Lower leg skin (tissue), 4 donors: ENCODE data around the gene LAIR1. TPM values are rescaled to one million over a fixed set of nuclear protein-coding genes. Genes with fewer than 3 reads are reported as not detected.
"Not testable (repeated sequence)": the region's sequence is repeated elsewhere in the genome, so short reads cannot be mapped to it uniquely, and the experiment has no call there.

Experiments
- DNase-seq, 2 donors: peaks; one replicate each; pipeline ENCODE4 v3.0.0-alpha.2; 2019; ENCODE audit warnings: low spot score in 2 of 2
- H3K4me3 ChIP-seq: fragments of 200-600 bp; sonication (generic); 2 replicates; pipeline ENCODE4 v1.5.1; 2017; ENCODE audit warnings: mild to moderate bottlenecking, low read depth; ENCODE audit not compliant: poor library complexity, severe bottlenecking
- POLR2A ChIP-seq, 2 donors: fragments of 450-650 bp; IDR thresholded peaks; one replicate each; pipeline ENCODE4 v1.6.1; 2016 to 2017; ENCODE audit warnings: antibody characterized with exemption in 2 of 2, mild to moderate bottlenecking in 1 of 2, moderate library complexity in 1 of 2
- WGBS, 2 donors: methylation state at CpG; one replicate each; pipeline ENCODE4 v1.1.5; 2018; 5-methylcytosine and 5-hydroxymethylcytosine counted together
- intact Hi-C: fragments of 100-400 bp; cut with DNase I; formaldehyde crosslinking; loops from one replicate; pipeline ENCODE4 v1.15.0; 2023; ENCODE audit warnings: low total_unique reads
- total RNA-seq, 4 donors: library from RNA; depleted of rRNA; stranded (reverse); fragments of >200 nt; gene quantifications; one replicate each; pipeline ENCODE4 v1.1.0, GENCODE V29; 2016
- TF ChIP-seq, protein P1 (sequence below), 3 donors: fragments of 450-650 bp; IDR thresholded peaks; one replicate each; pipeline ENCODE4 v1.5.1; 2016; ENCODE audit warnings: antibody characterized with exemption in 3 of 3, mild to moderate bottlenecking in 3 of 3, moderate library complexity in 2 of 3

Gene LAIR1
- total RNA-seq, 4 donors from 2014 or later, result 0.19 to 4.2 (median 2.0) TPM

DNA sequence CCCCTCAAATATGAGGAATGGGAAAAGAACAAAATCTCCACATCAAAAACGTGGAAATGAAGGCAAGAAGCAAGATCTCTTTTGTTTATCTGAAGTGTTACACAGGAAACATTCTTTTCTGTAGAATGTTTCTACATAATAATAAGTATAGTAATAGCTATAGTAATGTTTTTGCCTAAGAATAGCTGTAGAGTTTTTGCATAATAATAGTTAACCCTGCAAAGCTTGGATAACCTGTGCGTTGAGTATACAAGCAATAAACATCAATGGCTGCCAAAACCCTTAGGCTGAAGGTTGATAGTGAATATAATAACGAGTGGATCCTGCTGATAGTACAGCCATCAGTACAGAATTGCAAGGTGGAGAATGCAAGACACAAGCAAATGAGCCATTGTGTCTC lies 40.7 kb downstream of the LAIR1 start:
- intact Hi-C loops, result no loop called here
- no peak for DNase-seq
- no peak for TF ChIP-seq POLR2A (IDR thresholded peaks at IDR 0.05)
- TF ChIP-seq, protein P1, sequence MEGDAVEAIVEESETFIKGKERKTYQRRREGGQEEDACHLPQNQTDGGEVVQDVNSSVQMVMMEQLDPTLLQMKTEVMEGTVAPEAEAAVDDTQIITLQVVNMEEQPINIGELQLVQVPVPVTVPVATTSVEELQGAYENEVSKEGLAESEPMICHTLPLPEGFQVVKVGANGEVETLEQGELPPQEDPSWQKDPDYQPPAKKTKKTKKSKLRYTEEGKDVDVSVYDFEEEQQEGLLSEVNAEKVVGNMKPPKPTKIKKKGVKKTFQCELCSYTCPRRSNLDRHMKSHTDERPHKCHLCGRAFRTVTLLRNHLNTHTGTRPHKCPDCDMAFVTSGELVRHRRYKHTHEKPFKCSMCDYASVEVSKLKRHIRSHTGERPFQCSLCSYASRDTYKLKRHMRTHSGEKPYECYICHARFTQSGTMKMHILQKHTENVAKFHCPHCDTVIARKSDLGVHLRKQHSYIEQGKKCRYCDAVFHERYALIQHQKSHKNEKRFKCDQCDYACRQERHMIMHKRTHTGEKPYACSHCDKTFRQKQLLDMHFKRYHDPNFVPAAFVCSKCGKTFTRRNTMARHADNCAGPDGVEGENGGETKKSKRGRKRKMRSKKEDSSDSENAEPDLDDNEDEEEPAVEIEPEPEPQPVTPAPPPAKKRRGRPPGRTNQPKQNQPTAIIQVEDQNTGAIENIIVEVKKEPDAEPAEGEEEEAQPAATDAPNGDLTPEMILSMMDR (IDR thresholded peaks at IDR 0.05), result no peak
- no peak overlapping the region for H3K4me3 ChIP-seq
- 17 to 27% methylated on average over 3 of the region's 3 CpGs for WGBS, 2 donors

DNA sequence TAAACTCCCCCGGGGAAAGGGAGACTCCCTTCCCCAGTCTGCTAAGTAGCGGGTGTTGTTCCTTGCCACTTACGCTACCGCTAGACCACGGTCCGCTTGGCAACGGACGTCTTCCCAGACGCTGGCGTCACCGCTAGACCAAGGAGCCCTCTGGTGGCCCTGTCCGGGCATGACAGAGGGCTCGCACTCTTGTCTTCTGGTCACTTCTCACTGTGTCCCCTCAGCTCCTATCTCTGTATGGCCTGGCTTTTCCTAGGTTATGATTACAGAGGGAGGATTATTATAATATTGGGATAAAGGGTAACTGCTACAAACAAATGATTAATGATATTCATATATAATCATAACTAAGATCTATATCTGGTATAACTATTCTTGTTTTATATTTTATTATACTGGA lies 41.8 kb downstream of the LAIR1 start:
- intact Hi-C loops, H3K4me3 ChIP-seq: not testable (repeated sequence)
- 20% methylated on average over 9 of the region's 13 CpGs; no CpG with 5 or more reads in 1 of the 2 donors for WGBS, 2 donors
- peak in 1 of 2 donors; percentile 28 for DNase-seq

DNA sequence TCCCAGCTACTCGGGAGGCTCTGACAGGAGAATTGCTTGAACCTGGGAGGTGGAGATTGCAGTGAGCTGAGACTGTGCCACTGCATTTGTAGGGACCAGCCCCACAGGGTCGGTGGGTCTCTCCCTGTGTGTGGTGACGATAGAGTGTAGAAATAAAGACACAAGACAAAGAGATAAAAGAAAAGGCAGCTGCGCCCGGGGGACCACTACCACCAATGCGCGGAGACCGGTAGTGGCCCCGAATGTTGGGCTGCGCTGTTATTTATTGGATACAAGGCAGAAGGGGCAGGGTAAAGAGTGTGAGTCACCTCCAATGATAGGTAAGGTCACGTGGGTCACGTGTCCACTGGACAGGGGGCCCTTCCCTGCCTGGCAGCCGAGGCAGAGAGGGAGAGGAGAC lies 42.4 kb downstream of the LAIR1 start:
- 85 to 87% methylated on average over 10 to 13 of the region's 13 CpGs for WGBS, 2 donors
- H3K4me3 ChIP-seq, intact Hi-C loops: not testable (repeated sequence)
- peak in 1 of 2 donors; percentile 58 for DNase-seq

DNA sequence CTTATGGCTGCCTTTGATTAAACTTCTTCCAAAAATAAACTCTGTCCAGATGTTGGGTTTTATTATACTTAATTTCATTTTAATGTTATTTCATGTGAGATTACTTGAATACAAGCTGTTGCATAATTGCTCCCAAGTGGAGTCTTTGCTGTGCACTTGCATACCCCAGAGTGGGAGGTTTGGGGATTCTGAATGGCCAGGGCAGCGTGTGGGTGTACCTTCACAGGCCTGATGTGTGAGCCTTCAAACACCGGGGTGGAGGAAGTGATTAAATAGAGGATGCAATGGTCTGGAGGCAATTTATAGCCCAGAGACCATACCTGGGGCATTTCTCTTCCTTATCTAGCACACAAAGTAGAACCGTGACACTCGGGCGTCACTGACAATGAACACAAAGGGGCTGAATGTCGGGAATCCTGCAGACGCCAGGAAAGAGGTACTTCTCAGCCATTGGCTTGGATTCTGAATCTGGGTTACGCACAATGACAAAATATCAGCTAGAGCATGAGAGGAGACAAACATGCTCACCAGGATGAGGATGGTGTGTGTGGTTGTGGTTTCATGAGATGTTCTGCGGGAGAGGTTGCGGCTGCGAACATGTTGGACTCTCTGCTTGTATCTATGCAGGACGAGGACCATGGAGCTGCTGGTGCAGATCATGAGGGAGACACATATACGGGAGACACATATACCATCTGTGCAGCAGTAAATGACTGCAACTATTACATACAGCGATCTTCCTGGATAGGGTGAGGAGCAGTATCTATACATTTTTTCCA lies 44.6 kb downstream of the LAIR1 start:
- intact Hi-C loops, result no loop called here
- no peak overlapping the region for H3K4me3 ChIP-seq
- DNase-seq, result peak in 1 of 2 donors; percentile 66
- 80% methylated on average over 14 of the region's 14 CpGs for WGBS, 2 donors
- no peak for TF ChIP-seq POLR2A (IDR thresholded peaks at IDR 0.05)
- TF ChIP-seq, protein P1 (IDR thresholded peaks at IDR 0.05), result no peak

DNA sequence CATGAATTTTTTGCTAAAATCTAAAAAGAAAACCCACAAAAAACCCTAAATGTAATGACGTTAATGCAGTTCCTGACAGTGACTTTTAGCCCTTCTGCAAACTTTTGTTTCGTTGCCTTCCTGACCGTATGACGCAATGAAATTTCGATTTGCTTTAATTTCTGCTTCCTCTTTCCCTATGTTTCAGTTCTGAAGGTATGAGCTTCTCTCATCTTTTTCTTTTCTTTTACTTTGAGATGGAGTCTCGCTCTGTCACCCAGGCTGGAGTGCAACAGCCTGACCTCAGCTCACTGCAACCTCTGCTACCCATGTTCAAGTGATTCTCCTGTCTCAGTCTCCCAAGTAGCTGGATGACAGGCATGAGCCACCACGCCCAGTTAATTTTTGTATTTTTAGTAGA lies 45.7 kb downstream of the LAIR1 start:
- no peak for TF ChIP-seq POLR2A (IDR thresholded peaks at IDR 0.05)
- intact Hi-C loops, result no loop called here
- DNase-seq, result peak in 1 of 2 donors; percentile 43
- H3K4me3 ChIP-seq, result no peak overlapping the region
- WGBS, 2 donors, result 77 to 78% methylated on average over 7 of the region's 7 CpGs

DNA sequence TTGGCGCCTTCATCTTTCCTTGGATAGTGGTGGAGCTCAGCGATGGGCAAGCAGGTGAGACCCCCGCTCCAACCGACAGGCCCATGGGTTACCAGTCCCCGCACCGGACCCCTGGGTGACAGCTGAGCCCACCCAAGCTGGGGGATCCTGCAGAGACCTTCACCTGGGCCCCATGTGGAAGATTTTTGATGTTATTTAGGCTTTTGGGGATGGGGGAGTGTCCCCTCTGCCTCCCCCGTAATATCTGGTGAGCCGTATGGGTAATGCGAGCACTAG lies 46.8 kb downstream of the LAIR1 start:
- H3K4me3 ChIP-seq, result no peak overlapping the region
- TF ChIP-seq, protein P1 (IDR thresholded peaks at IDR 0.05), result no peak
- TF ChIP-seq POLR2A (IDR thresholded peaks at IDR 0.05), result no peak
- intact Hi-C loops, result no loop called here
- WGBS, 2 donors, result 88 to 95% methylated on average over 9 of the region's 9 CpGs
- DNase-seq, result peak in 1 of 2 donors; percentile 75

DNA sequence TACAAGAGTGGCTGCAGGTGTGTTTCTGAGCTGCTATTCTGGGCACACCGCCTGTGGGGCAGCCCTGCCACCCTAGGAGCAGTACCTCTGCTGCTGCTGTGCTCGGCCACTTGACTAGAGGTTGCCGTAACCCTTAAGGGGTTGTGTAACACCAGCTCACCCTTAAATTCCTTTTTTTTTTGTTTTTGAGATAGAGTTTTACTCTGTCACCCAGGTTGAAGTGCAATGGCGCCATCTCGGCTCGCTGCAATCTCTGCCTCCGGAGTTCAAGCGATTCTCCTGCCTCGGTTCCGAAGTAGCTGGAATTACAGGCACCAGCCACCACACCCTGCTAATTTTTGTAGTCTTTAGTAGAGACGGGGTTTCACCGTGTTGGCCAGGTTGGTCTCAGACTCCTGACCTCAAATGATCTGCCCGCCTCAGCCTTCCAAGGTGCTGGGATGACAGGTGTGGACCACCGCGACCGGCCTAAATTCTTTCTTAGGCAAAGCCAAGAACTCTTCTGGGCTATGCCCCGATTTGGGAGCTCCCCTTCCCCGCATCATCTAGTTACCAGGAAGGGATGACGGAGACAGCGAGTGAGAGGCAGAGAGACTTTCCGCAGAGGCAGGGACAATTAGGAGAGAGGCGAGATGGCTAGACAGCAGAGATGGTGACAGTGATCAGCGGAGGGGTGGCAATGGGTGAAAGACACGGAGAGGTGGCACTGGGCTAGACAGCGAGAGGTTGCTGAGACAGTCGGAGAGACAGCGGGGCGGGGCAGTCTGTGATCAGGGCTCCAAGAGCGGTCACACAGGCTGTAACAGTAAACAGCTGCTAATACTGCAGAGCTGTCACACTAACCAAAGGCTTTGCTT lies 47.4 kb downstream of the LAIR1 start:
- intact Hi-C loops, result no loop called here
- no peak overlapping the region for H3K4me3 ChIP-seq
- 78 to 80% methylated on average over 29 of the region's 29 CpGs for WGBS, 2 donors
- no peak for TF ChIP-seq POLR2A (IDR thresholded peaks at IDR 0.05)
- TF ChIP-seq, protein P1 (IDR thresholded peaks at IDR 0.05), result no peak
- peak in 1 of 2 donors; percentile 60 for DNase-seq
